Measurements from ENCODE around the gene RHBDF2. TPM values are rescaled to one million over a fixed set of nuclear protein-coding genes. Genes with fewer than 3 reads are reported as not detected.
A peak's percentile ranks its signal among the peaks of the same experiment; 100 is the strongest.

Gene RHBDF2
- total RNA-seq, 1 experiment from 2014 or later, result 19.7 TPM

DNA sequence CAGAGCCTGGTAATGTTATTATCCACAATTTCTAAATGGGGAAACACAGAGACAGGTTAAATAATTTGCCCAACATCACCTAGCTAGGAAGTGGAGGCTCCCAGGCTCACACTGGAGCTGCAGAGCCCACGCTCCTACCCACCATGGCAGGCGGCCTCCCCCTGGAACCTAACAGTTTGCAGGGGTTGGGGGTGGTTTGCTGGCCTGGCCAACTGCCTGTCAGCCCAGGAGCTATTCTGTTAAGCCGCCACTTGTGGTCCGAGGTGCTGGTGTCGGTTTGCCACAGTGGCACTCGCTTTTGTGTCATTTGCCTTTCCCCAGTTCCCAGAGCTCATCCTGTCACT is 42.2 kb upstream of the RHBDF2 start:
- H3K18ac ChIP-seq (ENCODE audit: insufficient read length, low read depth, low read length), result no peak overlapping the region
- H2BK12ac ChIP-seq (ENCODE audit: insufficient read length, low read depth, low read length), result no peak overlapping the region
- no peak overlapping the region for H3K23ac ChIP-seq (ENCODE audit: insufficient read length, low read depth, low read length)
- H3T11ph ChIP-seq (ENCODE audit: low read length), result no peak overlapping the region
- peaks cover 4% of the 10 kb centered on the region for H4K20me1 ChIP-seq (ENCODE audit: control insufficient read depth, insufficient read depth, insufficient read length)
- H2BK15ac ChIP-seq (ENCODE audit: low read depth, low read length), result no peak overlapping the region
- no peak overlapping the region for H3K4ac ChIP-seq (ENCODE audit: low read depth, low read length)
- H3K9me3 ChIP-seq (ENCODE audit: control insufficient read depth, low read depth, low read length), result no peaks in the 10 kb centered on the region
- H3K27me3 ChIP-seq (ENCODE audit: insufficient read depth, low read length), result peaks cover 12% of the 10 kb centered on the region; the same call in 1 of the 2 replicates
- H4K8ac ChIP-seq (replicated peaks; ENCODE audit: insufficient read length, low read depth, low read length), result no peak overlapping the region
- Mint-ChIP-seq H3K9me3 (no peaks in the 10 kb centered on the region), H3K4me1 (peaks cover 31 to 43% of the 10 kb centered on the region in 2 experiments), H3K4me3 (no peak overlapping the region), H3K27me3 (ENCODE audit: low read depth) (peaks cover 32% of the 10 kb centered on the region), H3K27ac (no peak overlapping the region; a peak in 1 of 7 replicates), H3K36me3 (ENCODE audit: insufficient read depth in 1 of 3, low read depth in 3 of 3) (no peaks in the 10 kb centered on the region)
- no peaks in the 10 kb centered on the region for H3K79me2 ChIP-seq (ENCODE audit: insufficient read depth, low read length)
- no peaks in the 10 kb centered on the region for H3K79me1 ChIP-seq (ENCODE audit: insufficient read depth, low read depth, low read length, poor library complexity, severe bottlenecking)
- peaks cover 2% of the 10 kb centered on the region; the same call in 1 of the 2 replicates for H3K4me1 ChIP-seq (ENCODE audit: insufficient read depth, low read length)
- no peak overlapping the region for H2BK20ac ChIP-seq (ENCODE audit: low read depth, low read length, poor library complexity, severe bottlenecking)
- TF ChIP-seq, protein P1, sequence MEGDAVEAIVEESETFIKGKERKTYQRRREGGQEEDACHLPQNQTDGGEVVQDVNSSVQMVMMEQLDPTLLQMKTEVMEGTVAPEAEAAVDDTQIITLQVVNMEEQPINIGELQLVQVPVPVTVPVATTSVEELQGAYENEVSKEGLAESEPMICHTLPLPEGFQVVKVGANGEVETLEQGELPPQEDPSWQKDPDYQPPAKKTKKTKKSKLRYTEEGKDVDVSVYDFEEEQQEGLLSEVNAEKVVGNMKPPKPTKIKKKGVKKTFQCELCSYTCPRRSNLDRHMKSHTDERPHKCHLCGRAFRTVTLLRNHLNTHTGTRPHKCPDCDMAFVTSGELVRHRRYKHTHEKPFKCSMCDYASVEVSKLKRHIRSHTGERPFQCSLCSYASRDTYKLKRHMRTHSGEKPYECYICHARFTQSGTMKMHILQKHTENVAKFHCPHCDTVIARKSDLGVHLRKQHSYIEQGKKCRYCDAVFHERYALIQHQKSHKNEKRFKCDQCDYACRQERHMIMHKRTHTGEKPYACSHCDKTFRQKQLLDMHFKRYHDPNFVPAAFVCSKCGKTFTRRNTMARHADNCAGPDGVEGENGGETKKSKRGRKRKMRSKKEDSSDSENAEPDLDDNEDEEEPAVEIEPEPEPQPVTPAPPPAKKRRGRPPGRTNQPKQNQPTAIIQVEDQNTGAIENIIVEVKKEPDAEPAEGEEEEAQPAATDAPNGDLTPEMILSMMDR (conservative IDR thresholded peaks at IDR 0.05), result no peak
- H3K27ac ChIP-seq (ENCODE audit: insufficient read length, low read depth, low read length), result no peak overlapping the region
- no peak overlapping the region for H3K56ac ChIP-seq (ENCODE audit: insufficient read length, low read depth, low read length)
- no peak overlapping the region for H4K91ac ChIP-seq (ENCODE audit: insufficient read length, low read depth, low read length)
- peaks cover 4% of the 10 kb centered on the region for H3K23me2 ChIP-seq (ENCODE audit: insufficient read length, low read depth, low read length, poor library complexity, severe bottlenecking)
- WGBS (ENCODE audit: extremely low coverage, insufficient read length, low lambda C conversion rate), result no CpG with 5 or more reads among the region's 6 CpGs
- no peak overlapping the region for H3K9ac ChIP-seq (ENCODE audit: extremely low read depth, insufficient read length, low read length)
- H4K5ac ChIP-seq (ENCODE audit: insufficient read length, low read depth, low read length), result no peak overlapping the region
- no peak overlapping the region for H2AFZ ChIP-seq (ENCODE audit: low read length)
- no peak overlapping the region for H2BK5ac ChIP-seq (ENCODE audit: insufficient read length, low read length)
- no peak overlapping the region for H3K4me2 ChIP-seq (ENCODE audit: insufficient read depth, insufficient read length, low read length)
- no peak overlapping the region for H3K14ac ChIP-seq (ENCODE audit: insufficient read depth, low read length)
- H2BK120ac ChIP-seq (ENCODE audit: low read depth, low read length, poor library complexity, severe bottlenecking), result no peak overlapping the region
- H2AK5ac ChIP-seq (ENCODE audit: insufficient read length, low read length), result no peak overlapping the region
- DNase-seq, result peak; percentile 32

All from H9 (cell line).